Effector memory CD4-positive, alpha-beta T cell (primary cell): ENCODE data around the gene PPP1R14B.
"Not testable (repeated sequence)": the region's sequence is repeated elsewhere in the genome, so short reads cannot be mapped to it uniquely, and the experiment has no call there.

Experiments
- DNase-seq, 3 donors: peaks; one replicate each; pipeline ENCODE4 v3.0.0-alpha.2; 2020
- H3K27ac ChIP-seq: 2 replicates; pipeline ENCODE4 v1.7.0; 2013; ENCODE audit warnings: mild to moderate bottlenecking, low read length, moderate library complexity; ENCODE audit not compliant: insufficient read depth, poor library complexity, severe bottlenecking
- H3K27me3 ChIP-seq: replicated peaks from 2 replicates; pipeline ENCODE4 v1.7.0; 2013; ENCODE audit warnings: mild to moderate bottlenecking, low read length; ENCODE audit not compliant: insufficient read depth, control insufficient read depth, poor library complexity, severe bottlenecking
- H3K36me3 ChIP-seq: 2 replicates; pipeline ENCODE4 v1.7.0; 2013; ENCODE audit warnings: mild to moderate bottlenecking, low read length, moderate library complexity; ENCODE audit not compliant: control insufficient read depth, insufficient read depth
- H3K4me1 ChIP-seq: 2 replicates; pipeline ENCODE4 v1.7.0; 2013; ENCODE audit warnings: low read length, mild to moderate bottlenecking; ENCODE audit not compliant: control insufficient read depth, insufficient read depth, poor library complexity, severe bottlenecking
- H3K4me3 ChIP-seq: 2 replicates; pipeline ENCODE4 v1.7.0; 2013; ENCODE audit warnings: low read length, low read depth, mild to moderate bottlenecking; ENCODE audit not compliant: insufficient read depth, poor library complexity, severe bottlenecking
- H3K9me3 ChIP-seq: 2 replicates; pipeline ENCODE4 v1.7.0; 2013; ENCODE audit warnings: mild to moderate bottlenecking, low read length, moderate library complexity; ENCODE audit not compliant: control insufficient read depth

The PPP1R14B gene

GRCh38 chr11:64251753-64252002 is 4.9 kb upstream of the PPP1R14B start:
- no peaks in the 10 kb centered on the region for H3K27me3 ChIP-seq
- no peak for DNase-seq
- no peak overlapping the region for H3K27ac ChIP-seq
- peak overlapping the region; percentile 65 for H3K4me3 ChIP-seq
- H3K9me3 ChIP-seq: no peaks in the 10 kb centered on the region
- peaks cover 32% of the 10 kb centered on the region for H3K4me1 ChIP-seq
- no peaks in the 10 kb centered on the region for H3K36me3 ChIP-seq

- Histone ChIP-seq H3K27ac (no peak within 1 kb of the TSS), H3K36me3 (no peaks in the 10 kb centered on the region)
- DNase-seq: peak; percentile 50 to 56 (median 54)
These were observed 4.4 kb upstream of the PPP1R14B start, which contains the start of gene PLCB3 for GRCh38 chr11:64251016-64251752. TSS of gene PLCB3 (plus strand) at chr11:64251530. CDS start at chr11:64251650, 120 bp downstream.

GRCh38 chr11:64250415-64251015 is 3.8 kb upstream of the PPP1R14B start:
- no peaks in the 10 kb centered on the region for H3K27me3 ChIP-seq
- H3K4me3 ChIP-seq: peak overlapping the region; percentile 58
- H3K9me3 ChIP-seq: no peaks in the 10 kb centered on the region
- no peak for DNase-seq
- H3K27ac ChIP-seq: no peak overlapping the region
- peaks cover 37% of the 10 kb centered on the region for H3K4me1 ChIP-seq
- H3K36me3 ChIP-seq: no peaks in the 10 kb centered on the region

More at GRCh38 chr11:64251016-64251752, 4.4 kb upstream of the PPP1R14B start, which contains the start of gene PLCB3:
- H3K4me3 ChIP-seq: peak within 1 kb of the TSS; percentile 65
- peaks cover 32% of the 10 kb centered on the region for H3K4me1 ChIP-seq
- no peaks in the 10 kb centered on the region for H3K27me3 ChIP-seq
- no peaks in the 10 kb centered on the region for H3K9me3 ChIP-seq

- H3K4me1 ChIP-seq: peaks cover 44% of the 10 kb centered on the region
These were observed 3.0 kb upstream of the PPP1R14B start for GRCh38 chr11:64249563-64250414.

GRCh38 chr11:64249038-64249437 is 2.3 kb upstream of the PPP1R14B start:
- no peak for DNase-seq
- Histone ChIP-seq H3K4me1 (peaks cover 46% of the 10 kb centered on the region), H3K9me3 (no peaks in the 10 kb centered on the region), H3K27me3 (no peaks in the 10 kb centered on the region), H3K36me3 (no peaks in the 10 kb centered on the region), H3K27ac (no peak overlapping the region), H3K4me3 (no peak overlapping the region)

More at GRCh38 chr11:64249563-64250414, 3.0 kb upstream of the PPP1R14B start:
- no peak overlapping the region for H3K4me3 ChIP-seq
- H3K27ac ChIP-seq: no peak overlapping the region
- no peak for DNase-seq
- H3K36me3 ChIP-seq: no peaks in the 10 kb centered on the region
- no peaks in the 10 kb centered on the region for H3K9me3 ChIP-seq
- no peaks in the 10 kb centered on the region for H3K27me3 ChIP-seq

- Histone ChIP-seq H3K9me3 (no peaks in the 10 kb centered on the region), H3K27me3 (no peaks in the 10 kb centered on the region), H3K27ac (no peak overlapping the region), H3K36me3 (no peaks in the 10 kb centered on the region), H3K4me3 (no peak overlapping the region), H3K4me1 (peaks cover 46% of the 10 kb centered on the region)
- DNase-seq: no peak
These were observed 1.8 kb upstream of the PPP1R14B start for GRCh38 chr11:64248578-64248977.

GRCh38 chr11:64247729-64248531 is 1.2 kb upstream of the PPP1R14B start:
- H3K4me3 ChIP-seq: peak overlapping the region; percentile 78
- no peak for DNase-seq
- H3K4me1 ChIP-seq: peaks cover 46% of the 10 kb centered on the region
- no peaks in the 10 kb centered on the region for H3K36me3 ChIP-seq
- H3K27ac ChIP-seq: no peak overlapping the region
- H3K9me3 ChIP-seq: no peaks in the 10 kb centered on the region
- H3K27me3 ChIP-seq: no peaks in the 10 kb centered on the region

GRCh38 chr11:64246621-64246870 is 197 bp downstream of the PPP1R14B start:
- H3K27me3 ChIP-seq, H3K27ac ChIP-seq, H3K36me3 ChIP-seq, DNase-seq, H3K9me3 ChIP-seq: not testable (repeated sequence)
- Histone ChIP-seq H3K4me1 (peaks cover 42% of the 10 kb centered on the region), H3K4me3 (peak overlapping the region; percentile 78)

GRCh38 chr11:64245797-64246620 is 734 bp downstream of the PPP1R14B start:
- H3K9me3 ChIP-seq: no peaks in the 10 kb centered on the region
- H3K27ac ChIP-seq: peak overlapping the region; percentile 66
- no peaks in the 10 kb centered on the region for H3K27me3 ChIP-seq
- H3K4me1 ChIP-seq: peaks cover 41% of the 10 kb centered on the region
- H3K36me3 ChIP-seq: no peaks in the 10 kb centered on the region
- DNase-seq: peak; percentile 35 to 71 (median 64)
- peak overlapping the region; percentile 63 for H3K4me3 ChIP-seq
